Breast epithelium (tissue), 4 donors: Measurements from ENCODE around the gene EIF2S3B. TPM values are rescaled to one million over a fixed set of nuclear protein-coding genes. Genes with fewer than 3 reads are reported as not detected.
"Not testable (repeated sequence)": the region's sequence is repeated elsewhere in the genome, so short reads cannot be mapped to it uniquely, and the experiment has no call there.

Experiments used
- DNase-seq, 2 donors: peaks; one replicate each; pipeline ENCODE4 v3.0.0-alpha.2; 2019; ENCODE audit warnings: low spot score in 2 of 2
- H3K27ac ChIP-seq, 2 donors: fragments of 200-600 bp; sonication (generic) in 1 of 2; one replicate each; pipeline ENCODE4 v1.5.1; 2016 to 2019; ENCODE audit warnings: mild to moderate bottlenecking in 1 of 2
- H3K27me3 ChIP-seq, 2 donors: fragments of 200-600 bp; sonication (generic) in 1 of 2; one replicate each; pipeline versions ENCODE4 v1.5.1 to v1.6.0; 2017 to 2019; ENCODE audit warnings: control low read depth in 1 of 2, mild to moderate bottlenecking in 1 of 2
- H3K36me3 ChIP-seq: fragments of 200-600 bp; one replicate; pipeline ENCODE4 v1.5.1; 2019
- H3K4me1 ChIP-seq, 2 donors: fragments of 200-600 bp; sonication (generic); one replicate each; pipeline ENCODE4 v1.5.1; 2016 to 2019; ENCODE audit warnings: control low read depth in 1 of 2
- H3K4me3 ChIP-seq, 3 donors: fragments of 200-600 bp; sonication (generic); 1 replicate in 2 of 3; 2 replicates in 1 of 3; pipeline ENCODE4 v1.5.1; 2016 to 2019; ENCODE audit warnings: mild to moderate bottlenecking in 3 of 3, moderate library complexity in 2 of 3
- H3K9me3 ChIP-seq, 2 donors: fragments of 200-600 bp; sonication (generic) in 1 of 2; one replicate each; pipeline ENCODE4 v1.5.1; 2016 to 2019; ENCODE audit warnings: control low read depth in 1 of 2
- CTCF ChIP-seq, 3 donors: fragments of 450-650 bp; IDR thresholded peaks; one replicate each; pipeline ENCODE4 v1.5.1; 2016 to 2017; ENCODE audit warnings: antibody characterized with exemption in 3 of 3, mild to moderate bottlenecking in 3 of 3, moderate library complexity in 3 of 3
- POLR2A ChIP-seq: fragments of 450-650 bp; IDR thresholded peaks from one replicate; pipeline ENCODE4 v1.6.1; 2016; ENCODE audit warnings: antibody characterized with exemption, mild to moderate bottlenecking, moderate library complexity
- POLR2AphosphoS5 ChIP-seq, 3 donors: sonication (generic); formaldehyde crosslinking; IDR thresholded peaks; one replicate each; pipeline ENCODE4 v1.6.1; 2017; ENCODE audit warnings: antibody characterized with exemption in 3 of 3
- intact Hi-C: fragments of 100-400 bp; cut with DNase I; formaldehyde crosslinking; loops from one replicate; pipeline ENCODE4 v1.15.1; 2023; ENCODE audit warnings: low total_unique reads
- total RNA-seq, 3 donors: library from RNA; depleted of rRNA; stranded (reverse); fragments of >200 nt; gene quantifications; one replicate each; pipeline ENCODE4 v1.1.0, GENCODE V29; 2016

EIF2S3B gene
- total RNA-seq = under 1 TPM in 2 of 3 donors, not detected in 1; 0.33 to 0.48 TPM

DNA sequence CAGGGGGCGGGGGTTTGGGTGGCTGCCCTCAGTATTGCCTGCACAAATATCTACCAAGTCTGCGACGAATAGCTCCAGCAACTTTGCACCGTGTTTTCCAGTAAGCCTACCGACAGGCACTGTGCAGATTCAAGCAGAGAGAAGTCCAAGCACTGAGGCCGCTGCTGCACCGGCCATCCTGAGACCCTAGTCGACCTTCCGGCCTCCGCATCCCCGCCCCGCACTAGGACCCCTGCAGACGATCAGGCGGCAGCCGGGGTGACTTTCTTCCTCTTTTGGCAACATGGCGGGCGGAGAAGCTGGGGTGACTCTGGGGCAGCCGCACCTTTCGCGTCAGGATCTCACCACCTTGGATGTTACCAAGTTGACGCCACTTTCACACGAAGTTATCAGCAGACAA lies at the start of gene EIF2S3B:
TSS of gene EIF2S3B (plus strand) at position 271 of the 400 bp plus-strand sequence. CDS start at position 284, 13 bp downstream.
- H3K27me3 ChIP-seq = no peaks in the 10 kb centered on the region
- H3K9me3 ChIP-seq = no peaks in the 10 kb centered on the region
- intact Hi-C loops = no loop called here
- no peak for TF ChIP-seq POLR2AphosphoS5 (IDR thresholded peaks at IDR 0.05)
- no peak for TF ChIP-seq POLR2A
- TF ChIP-seq CTCF (IDR thresholded peaks at IDR 0.05) = no peak
- H3K36me3 ChIP-seq = no peaks in the 10 kb centered on the region
- no peak within 1 kb of the TSS for H3K4me3 ChIP-seq
- H3K27ac ChIP-seq = no peak within 1 kb of the TSS
- DNase-seq = no peak
- no peaks in the 10 kb centered on the region for H3K4me1 ChIP-seq

- no peak for DNase-seq
- Histone ChIP-seq H3K9me3 (peaks cover 9 to 18% of the 10 kb centered on the region in 2 donors), H3K27me3 (no peaks in the 10 kb centered on the region), H3K4me3 (no peak overlapping the region), H3K4me1 (no peaks in the 10 kb centered on the region), H3K27ac (no peak overlapping the region), H3K36me3 (no peaks in the 10 kb centered on the region)
- intact Hi-C loops = no loop called here
- no peak for TF ChIP-seq POLR2A
Observed at GRCh38 chr12:10456856-10457255, 48.8 kb upstream of the EIF2S3B start.

DNA sequence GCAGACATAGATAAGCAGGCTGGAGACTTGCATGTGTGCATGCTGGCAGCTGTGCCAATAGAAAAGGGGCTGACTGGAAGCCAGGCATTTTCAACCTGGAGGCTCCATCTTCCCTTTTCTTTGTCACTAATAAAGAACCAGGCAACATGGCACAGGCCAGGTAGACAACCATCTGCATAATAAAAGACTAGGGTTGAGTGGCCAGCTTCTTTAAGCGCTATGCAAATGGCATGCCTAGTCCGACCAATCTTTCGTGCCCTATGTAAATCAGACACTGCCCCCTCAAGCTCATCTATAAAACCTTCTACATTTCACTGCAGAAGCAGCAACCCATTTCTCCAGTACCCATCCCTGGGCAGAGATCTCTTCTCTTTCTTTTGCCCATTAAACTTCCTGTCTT lies 47.9 kb upstream of the EIF2S3B start:
- no peak for DNase-seq
- Histone ChIP-seq H3K27ac (no peak overlapping the region), H3K27me3 (no peaks in the 10 kb centered on the region), H3K4me1 (no peaks in the 10 kb centered on the region), H3K36me3 (no peaks in the 10 kb centered on the region), H3K4me3 (no peak overlapping the region), H3K9me3 (peaks cover 9 to 18% of the 10 kb centered on the region in 2 donors)
- intact Hi-C loops = no loop called here
- TF ChIP-seq POLR2AphosphoS5 (IDR thresholded peaks at IDR 0.05) (no peak), POLR2A (no peak), CTCF (IDR thresholded peaks at IDR 0.05) (no peak)

GRCh38 chr12:10466311-10466710 lies 39.4 kb upstream of the EIF2S3B start:
- no peak for DNase-seq
- no peaks in the 10 kb centered on the region for H3K4me1 ChIP-seq
- no peak overlapping the region for H3K27ac ChIP-seq
- no peaks in the 10 kb centered on the region for H3K27me3 ChIP-seq
- no peak for TF ChIP-seq POLR2AphosphoS5 (IDR thresholded peaks at IDR 0.05)
- TF ChIP-seq POLR2A = no peak
- no peak for TF ChIP-seq CTCF (IDR thresholded peaks at IDR 0.05)
- intact Hi-C loops = no loop called here
- H3K36me3 ChIP-seq = no peaks in the 10 kb centered on the region
- H3K9me3 ChIP-seq = no peaks in the 10 kb centered on the region
- H3K4me3 ChIP-seq = no peak overlapping the region

- intact Hi-C loops = no loop called here
- Histone ChIP-seq H3K4me3 (no peak overlapping the region), H3K36me3 (no peaks in the 10 kb centered on the region), H3K27ac (no peak overlapping the region), H3K9me3 (no peaks in the 10 kb centered on the region), H3K27me3 (no peaks in the 10 kb centered on the region), H3K4me1 (no peaks in the 10 kb centered on the region)
- no peak for DNase-seq
- no peak for TF ChIP-seq POLR2AphosphoS5 (IDR thresholded peaks at IDR 0.05)
- no peak for TF ChIP-seq POLR2A
- TF ChIP-seq CTCF (IDR thresholded peaks at IDR 0.05) = no peak
Observed at GRCh38 chr12:10469701-10470100, 36.0 kb upstream of the EIF2S3B start.

DNA sequence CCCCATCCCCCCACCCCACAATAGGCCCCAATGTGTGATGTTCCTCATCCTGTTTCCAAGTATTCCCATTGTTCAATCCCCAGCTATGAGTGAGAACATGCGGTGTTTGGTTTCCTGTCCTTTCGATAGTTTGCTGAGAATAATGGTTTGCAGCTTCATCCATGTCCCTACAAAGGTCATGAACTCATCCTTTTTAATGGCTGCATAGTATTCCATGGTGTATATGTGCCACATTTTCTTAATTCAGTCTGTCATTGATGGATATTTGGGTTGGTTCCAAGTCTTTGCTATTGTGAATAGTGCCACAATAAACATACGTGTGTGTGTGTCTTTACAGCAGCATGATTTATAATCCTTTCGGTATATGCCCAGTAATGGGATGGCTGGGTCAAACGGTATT lies 32.9 kb upstream of the EIF2S3B start:
- DNase-seq, H3K36me3 ChIP-seq, H3K27me3 ChIP-seq, H3K4me1 ChIP-seq, H3K9me3 ChIP-seq, H3K4me3 ChIP-seq, H3K27ac ChIP-seq, intact Hi-C loops: not testable (repeated sequence)

- not testable (repeated sequence) for H3K9me3 ChIP-seq, H3K4me3 ChIP-seq, H3K36me3 ChIP-seq, H3K27me3 ChIP-seq, H3K4me1 ChIP-seq, H3K27ac ChIP-seq, DNase-seq
- intact Hi-C loops = loop anchor here (5.0 kb wide), 2 partner anchors 35 to 730 kb away; no protein-coding TSS in a partner anchor
Observed at GRCh38 chr12:10481901-10482300, 23.8 kb upstream of the EIF2S3B start.

GRCh38 chr12:10487328-10487727 lies 18.4 kb upstream of the EIF2S3B start:
- H3K27me3 ChIP-seq, H3K4me1 ChIP-seq, H3K27ac ChIP-seq, H3K9me3 ChIP-seq, intact Hi-C loops, H3K36me3 ChIP-seq, DNase-seq, H3K4me3 ChIP-seq: not testable (repeated sequence)
